H1 (cell line): ENCODE data around the gene PCDHA1.

Experiments used
- CHD1 ChIP-seq: IDR thresholded peaks from 2 replicates; pipeline ENCODE4 v1.6.1; 2012; ENCODE audit warnings: low read depth, low read length, improper control_type of control experiment
- EZH2 ChIP-seq: fragments of 200-600 bp; sonication (generic); IDR thresholded peaks from 2 replicates; pipeline ENCODE4 v1.7.1; 2012; ENCODE audit warnings: low read depth, mild to moderate bottlenecking, moderate library complexity, low read length, inconsistent platforms; ENCODE audit not compliant: severe bottlenecking
- NRF1 ChIP-seq: IDR thresholded peaks from 2 replicates; pipeline ENCODE4 v1.6.1; 2011; ENCODE audit warnings: mild to moderate bottlenecking, low read depth, low read length, improper control_type of control experiment
- RFX5 ChIP-seq: IDR thresholded peaks from 2 replicates; pipeline ENCODE4 v1.6.1; 2011; ENCODE audit warnings: low read depth, low read length, improper control_type of control experiment, borderline replicate concordance
- SP2 ChIP-seq: IDR thresholded peaks from 2 replicates; pipeline ENCODE4 v1.6.1; 2012; ENCODE audit warnings: mild to moderate bottlenecking, low read length, inconsistent platforms
- SP4 ChIP-seq: IDR thresholded peaks from 2 replicates; pipeline ENCODE4 v1.6.1; 2012; ENCODE audit warnings: low read length, inconsistent platforms
- TAF1 ChIP-seq: IDR thresholded peaks from 2 replicates; pipeline ENCODE4 v1.6.1; 2011; ENCODE audit warnings: mild to moderate bottlenecking, low read depth, low read length
- TF ChIP-seq, protein P1 (sequence below), 3 experiments: IDR thresholded peaks; 1 replicate in 2 of 3; 2 replicates in 1 of 3; pipeline versions ENCODE4 v1.5.1 to v1.6.1; 2011; ENCODE audit warnings: low read length in 3 of 3, mild to moderate bottlenecking in 3 of 3, inconsistent platforms in 2 of 3, low read depth in 1 of 3, moderate library complexity in 1 of 3; ENCODE audit not compliant: insufficient read depth in 1 of 3; ENCODE audit errors: control extremely low read depth in 1 of 3

- TF ChIP-seq, protein P1, sequence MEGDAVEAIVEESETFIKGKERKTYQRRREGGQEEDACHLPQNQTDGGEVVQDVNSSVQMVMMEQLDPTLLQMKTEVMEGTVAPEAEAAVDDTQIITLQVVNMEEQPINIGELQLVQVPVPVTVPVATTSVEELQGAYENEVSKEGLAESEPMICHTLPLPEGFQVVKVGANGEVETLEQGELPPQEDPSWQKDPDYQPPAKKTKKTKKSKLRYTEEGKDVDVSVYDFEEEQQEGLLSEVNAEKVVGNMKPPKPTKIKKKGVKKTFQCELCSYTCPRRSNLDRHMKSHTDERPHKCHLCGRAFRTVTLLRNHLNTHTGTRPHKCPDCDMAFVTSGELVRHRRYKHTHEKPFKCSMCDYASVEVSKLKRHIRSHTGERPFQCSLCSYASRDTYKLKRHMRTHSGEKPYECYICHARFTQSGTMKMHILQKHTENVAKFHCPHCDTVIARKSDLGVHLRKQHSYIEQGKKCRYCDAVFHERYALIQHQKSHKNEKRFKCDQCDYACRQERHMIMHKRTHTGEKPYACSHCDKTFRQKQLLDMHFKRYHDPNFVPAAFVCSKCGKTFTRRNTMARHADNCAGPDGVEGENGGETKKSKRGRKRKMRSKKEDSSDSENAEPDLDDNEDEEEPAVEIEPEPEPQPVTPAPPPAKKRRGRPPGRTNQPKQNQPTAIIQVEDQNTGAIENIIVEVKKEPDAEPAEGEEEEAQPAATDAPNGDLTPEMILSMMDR (IDR thresholded peaks at IDR 0.05; ENCODE audit: control extremely low read depth in 1 of 3, insufficient read depth in 1 of 3, low read depth in 1 of 3, low read length in 3 of 3): no peak
- no peak for TF ChIP-seq TAF1
- TF ChIP-seq SP4: no peak
- no peak for TF ChIP-seq RFX5
- TF ChIP-seq SP2: no peak
- no peak for TF ChIP-seq EZH2
- TF ChIP-seq NRF1: no peak
- no peak for TF ChIP-seq CHD1
Observed at GRCh38 chr5:141039061-141039460, 253.1 kb downstream of the PCDHA1 start.
